ENCODE results near the gene CD6. TPM values are rescaled to one million over a fixed set of nuclear protein-coding genes. Genes with fewer than 3 reads are reported as not detected.

Gene CD6, protein sequence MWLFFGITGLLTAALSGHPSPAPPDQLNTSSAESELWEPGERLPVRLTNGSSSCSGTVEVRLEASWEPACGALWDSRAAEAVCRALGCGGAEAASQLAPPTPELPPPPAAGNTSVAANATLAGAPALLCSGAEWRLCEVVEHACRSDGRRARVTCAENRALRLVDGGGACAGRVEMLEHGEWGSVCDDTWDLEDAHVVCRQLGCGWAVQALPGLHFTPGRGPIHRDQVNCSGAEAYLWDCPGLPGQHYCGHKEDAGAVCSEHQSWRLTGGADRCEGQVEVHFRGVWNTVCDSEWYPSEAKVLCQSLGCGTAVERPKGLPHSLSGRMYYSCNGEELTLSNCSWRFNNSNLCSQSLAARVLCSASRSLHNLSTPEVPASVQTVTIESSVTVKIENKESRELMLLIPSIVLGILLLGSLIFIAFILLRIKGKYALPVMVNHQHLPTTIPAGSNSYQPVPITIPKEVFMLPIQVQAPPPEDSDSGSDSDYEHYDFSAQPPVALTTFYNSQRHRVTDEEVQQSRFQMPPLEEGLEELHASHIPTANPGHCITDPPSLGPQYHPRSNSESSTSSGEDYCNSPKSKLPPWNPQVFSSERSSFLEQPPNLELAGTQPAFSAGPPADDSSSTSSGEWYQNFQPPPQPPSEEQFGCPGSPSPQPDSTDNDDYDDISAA
- total RNA-seq: 0.22 TPM
- long read RNA-seq: 0 reads

- DNase-seq (ENCODE audit: missing footprints): no peak
- intact Hi-C loops (cut with DNase I): loop anchor here (2.0 kb wide), 2 partner anchors 159 to 215 kb away; no protein-coding TSS in a partner anchor
- ATAC-seq: no peak
Observed at GRCh38 chr11:60971520-60971919, at the start of gene CD6. Gene CD6 (plus strand): TSS chr11:60971680. CDS start chr11:60971866, 186 bp downstream.

GRCh38 chr11:60921777-60922335, 49.6 kb upstream of the CD6 start:
- ATAC-seq (no peak), DNase-seq (ENCODE audit: missing footprints) (peak; percentile 63)
- intact Hi-C loops (cut with DNase I): loop anchor here (5.0 kb wide), 1 partner anchor 205 kb away; no protein-coding TSS in a partner anchor

- intact Hi-C loops (cut with DNase I): loop anchor here (5.0 kb wide), 1 partner anchor 204 kb away; no protein-coding TSS in a partner anchor
- DNase-seq (ENCODE audit: missing footprints): no peak
- ATAC-seq: no peak
Observed at GRCh38 chr11:60922906-60923305, 48.6 kb upstream of the CD6 start.

DNA sequence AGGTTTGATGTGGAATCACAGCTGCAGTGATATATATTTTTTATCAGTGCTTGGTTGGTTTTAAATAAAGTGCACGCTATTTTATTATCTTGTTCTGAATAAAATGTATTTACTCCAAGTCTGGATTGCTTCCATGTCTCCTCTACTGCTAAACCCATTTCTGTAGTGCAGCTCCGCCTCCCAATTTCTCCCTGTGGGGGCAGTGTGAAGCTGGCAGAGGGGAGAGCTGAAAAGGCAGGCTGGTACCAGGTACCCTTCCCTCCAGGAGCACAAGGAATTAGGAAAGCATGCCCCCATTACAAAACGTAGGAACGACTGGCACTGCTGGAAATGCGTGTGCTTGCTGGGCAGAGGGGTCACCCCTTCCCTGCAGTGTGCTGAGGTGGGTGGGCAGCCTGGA, 48.2 kb upstream of the CD6 start:
- peak; percentile 13 for DNase-seq (ENCODE audit: missing footprints)
- intact Hi-C loops (cut with DNase I): loop anchor here (5.0 kb wide), 1 partner anchor 204 kb away; no protein-coding TSS in a partner anchor
- ATAC-seq: no peak

DNA sequence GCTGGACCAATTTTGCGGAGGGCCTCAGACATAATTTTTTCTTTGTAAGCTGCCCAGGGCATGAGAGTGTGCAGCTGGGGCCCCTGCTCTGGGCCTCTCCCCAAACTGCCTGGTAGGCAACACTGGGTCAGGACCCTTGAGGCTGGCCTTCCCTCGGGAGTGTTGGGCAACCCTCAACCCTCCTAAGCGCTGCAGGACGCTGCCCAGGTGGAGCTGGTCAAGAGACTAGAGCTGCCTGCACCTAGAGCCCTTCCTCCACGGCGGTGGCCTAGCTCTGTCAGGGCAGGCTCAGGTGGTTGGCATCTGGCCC, 47.7 kb upstream of the CD6 start:
- ATAC-seq: no peak
- DNase-seq (ENCODE audit: missing footprints): peak; percentile 57
- intact Hi-C loops (cut with DNase I): loop anchor here (5.0 kb wide), 1 partner anchor 204 kb away; no protein-coding TSS in a partner anchor

- ATAC-seq (peak; percentile 85), DNase-seq (ENCODE audit: missing footprints) (peak; percentile 86)
- intact Hi-C loops (cut with DNase I): loop anchor here (5.0 kb wide), 1 partner anchor 203 kb away; no protein-coding TSS in a partner anchor
Observed at GRCh38 chr11:60924110-60924905, 47.2 kb upstream of the CD6 start, which contains the start of gene TMEM132A. Gene TMEM132A (plus strand): TSS chr11:60924460. CDS start chr11:60924634, 174 bp downstream.

- intact Hi-C loops (cut with DNase I): loop anchor here (5.0 kb wide), 1 partner anchor 202 kb away; no protein-coding TSS in a partner anchor
- ATAC-seq (no peak), DNase-seq (ENCODE audit: missing footprints) (peak; percentile 65)
Observed at GRCh38 chr11:60924906-60925853, 46.3 kb upstream of the CD6 start.

DNA sequence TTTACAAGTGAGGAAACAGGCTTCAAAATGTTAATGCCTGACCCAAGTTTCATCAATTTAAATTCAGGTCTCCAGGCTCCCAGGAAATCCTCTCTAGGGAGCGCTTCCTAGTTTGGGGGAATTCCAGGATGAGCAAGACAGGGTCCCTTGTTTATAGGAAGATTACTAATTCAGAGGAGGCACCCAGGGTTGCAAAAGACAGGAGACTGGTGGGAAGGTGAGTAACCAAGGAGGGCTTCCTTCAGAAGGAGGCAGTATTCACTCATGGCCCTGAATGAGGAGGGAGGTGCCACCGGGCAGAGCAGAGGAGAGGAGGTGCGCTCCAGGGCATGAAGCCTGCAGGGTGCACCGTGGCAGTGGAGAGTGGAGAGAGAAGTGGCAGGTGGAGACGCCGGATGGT, 45.6 kb upstream of the CD6 start:
- peak; percentile 0 for DNase-seq (ENCODE audit: missing footprints)

DNA sequence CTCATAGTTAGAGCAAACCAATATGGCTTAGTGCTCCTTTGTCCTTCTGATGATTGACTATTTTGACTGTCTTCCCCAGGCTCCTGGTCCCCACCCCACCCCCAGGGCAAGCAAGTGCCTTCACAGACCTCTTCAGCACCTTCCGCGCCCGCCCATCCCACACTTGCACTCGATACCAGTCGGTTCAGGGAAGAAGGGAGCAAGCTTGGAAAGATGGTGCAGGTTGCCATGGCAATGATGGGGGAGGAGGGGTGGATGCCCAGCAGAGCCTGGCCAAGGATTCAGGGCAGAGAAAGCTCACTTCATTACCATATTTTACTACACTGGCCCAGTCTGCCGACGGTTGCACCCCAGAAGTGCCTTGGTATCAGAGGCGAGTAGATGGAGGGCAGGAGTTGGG, 45.0 kb upstream of the CD6 start:
- intact Hi-C loops (cut with DNase I): no loop called here
- DNase-seq (ENCODE audit: missing footprints): peak; percentile 52
- no peak for ATAC-seq

More for the DNA sequence above, 45.6 kb upstream of the CD6 start:
- intact Hi-C loops (cut with DNase I): no loop called here
- ATAC-seq: no peak

GRCh38 chr11:60927061-60927592, 44.4 kb upstream of the CD6 start:
- intact Hi-C loops (cut with DNase I): no loop called here
- peak; percentile 58 for DNase-seq (ENCODE audit: missing footprints)
- no peak for ATAC-seq

DNA sequence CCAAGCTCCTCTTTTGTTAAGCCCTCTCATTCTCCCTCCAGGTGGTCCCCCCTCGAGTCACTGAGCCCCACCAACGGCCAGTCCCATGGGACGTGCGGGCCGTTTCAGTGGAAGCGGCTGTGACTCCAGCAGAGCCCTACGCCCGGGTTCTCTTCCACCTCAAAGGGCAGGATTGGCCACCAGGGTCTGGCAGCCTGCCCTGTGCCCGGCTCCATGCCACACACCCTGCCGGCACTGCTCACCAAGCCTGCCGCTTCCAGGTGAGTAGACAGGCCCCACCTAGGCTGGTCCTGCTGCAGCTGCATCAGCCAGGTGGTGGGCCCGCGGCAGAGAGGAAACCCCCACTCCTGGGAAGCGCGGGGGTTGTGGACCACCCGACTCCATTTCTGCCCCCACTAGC, 43.9 kb upstream of the CD6 start:
- ATAC-seq: no peak
- DNase-seq (ENCODE audit: missing footprints): peak; percentile 54
- intact Hi-C loops (cut with DNase I): no loop called here

DNA sequence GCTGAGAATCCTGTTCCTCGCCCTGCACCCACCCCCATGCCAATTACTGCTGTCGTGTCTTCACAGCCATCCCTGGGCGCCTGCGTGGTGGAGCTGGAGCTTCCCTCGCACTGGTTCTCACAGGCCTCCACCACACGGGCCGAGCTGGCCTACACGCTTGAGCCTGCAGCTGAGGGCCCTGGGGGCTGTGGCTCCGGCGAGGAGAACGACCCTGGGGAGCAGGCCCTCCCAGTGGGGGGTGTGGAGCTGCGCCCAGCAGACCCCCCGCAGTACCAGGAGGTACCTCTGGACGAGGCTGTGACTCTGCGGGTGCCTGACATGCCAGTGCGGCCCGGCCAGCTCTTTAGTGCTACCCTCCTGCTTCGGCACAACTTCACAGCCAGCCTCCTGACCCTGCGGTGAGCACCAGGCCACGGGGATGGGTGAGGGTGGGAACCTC, 42.9 kb upstream of the CD6 start:
- peak; percentile 50 for DNase-seq (ENCODE audit: missing footprints)
- intact Hi-C loops (cut with DNase I): no loop called here
- no peak for ATAC-seq

GRCh38 chr11:60929764-60930163, 41.7 kb upstream of the CD6 start:
- DNase-seq (ENCODE audit: missing footprints) (peak; percentile 60), ATAC-seq (no peak)
- intact Hi-C loops (cut with DNase I): no loop called here

DNA sequence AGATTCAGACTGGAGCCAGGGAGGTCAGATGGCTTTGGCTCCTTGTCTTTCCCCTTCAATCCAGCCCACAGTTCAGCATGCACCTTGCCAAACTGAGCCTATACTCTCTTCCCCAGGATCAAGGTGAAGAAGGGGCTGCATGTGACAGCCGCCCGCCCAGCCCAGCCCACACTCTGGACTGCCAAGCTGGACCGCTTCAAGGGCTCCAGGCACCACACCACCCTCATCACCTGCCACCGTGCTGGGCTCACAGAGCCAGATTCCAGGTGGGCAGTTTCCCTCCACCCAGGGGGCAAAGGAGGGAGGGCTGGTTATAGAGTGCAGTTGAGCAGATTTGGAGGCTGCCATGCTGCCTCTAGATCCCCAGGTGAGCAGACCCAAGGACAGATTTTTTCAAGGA, 41.1 kb upstream of the CD6 start:
- no peak for ATAC-seq
- DNase-seq (ENCODE audit: missing footprints): peak; percentile 23
- intact Hi-C loops (cut with DNase I): no loop called here

DNA sequence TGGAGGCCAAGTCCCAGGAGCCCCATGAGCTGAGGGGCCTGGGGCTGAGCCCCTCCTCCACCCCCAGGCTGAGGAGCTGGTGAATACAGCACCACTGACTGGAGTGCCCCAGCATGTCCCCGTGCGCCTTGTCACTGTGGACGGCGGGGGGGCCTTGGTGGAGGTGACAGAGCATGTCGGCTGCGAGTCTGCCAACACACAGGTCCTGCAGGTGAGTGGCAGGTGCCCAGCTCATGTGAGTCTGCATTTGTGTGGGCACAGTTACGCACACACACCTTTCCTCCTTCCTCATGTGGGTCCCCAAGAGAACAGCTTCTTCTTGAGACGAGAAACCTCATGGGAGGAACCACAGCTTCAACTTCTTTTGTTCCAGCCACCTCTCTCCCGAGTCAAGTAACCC, 39.6 kb upstream of the CD6 start:
- DNase-seq (ENCODE audit: missing footprints) (peak; percentile 56), ATAC-seq (no peak)
- intact Hi-C loops (cut with DNase I): no loop called here

GRCh38 chr11:60932605-60933356, 38.7 kb upstream of the CD6 start:
- DNase-seq (ENCODE audit: missing footprints) (peak; percentile 23), ATAC-seq (no peak)
- intact Hi-C loops (cut with DNase I): no loop called here
